Effector CD4-positive, alpha-beta T cell (primary cell): ENCODE results near the gene BCOR.

Experiments used
- DNase-seq: peaks from one replicate; pipeline ENCODE4 v3.0.0-alpha.2; 2020

Gene BCOR

GRCh38 chrX:40112996-40113395 lies 15.2 kb upstream of the BCOR start:
- DNase-seq, result no peak

DNA sequence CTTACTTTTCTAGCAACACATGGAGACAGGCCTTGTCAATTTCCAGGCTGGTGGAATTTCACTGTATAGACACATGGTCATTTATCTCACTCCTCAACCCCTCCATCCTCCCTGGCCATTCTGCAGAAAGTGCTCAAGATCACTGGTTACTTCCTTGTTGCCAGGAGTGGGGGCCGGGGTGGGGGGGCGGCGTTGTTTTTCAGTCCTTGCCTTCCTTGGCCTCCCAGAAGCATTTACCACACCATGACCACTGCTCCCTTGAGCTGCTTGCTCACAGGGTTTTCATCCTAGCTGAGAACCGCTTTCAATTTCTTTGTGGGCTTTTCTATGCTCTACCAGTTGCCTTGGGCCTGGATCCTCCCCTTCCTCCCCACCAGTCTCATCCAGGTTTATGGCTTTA lies 14.1 kb upstream of the BCOR start:
- no peak for DNase-seq

DNA sequence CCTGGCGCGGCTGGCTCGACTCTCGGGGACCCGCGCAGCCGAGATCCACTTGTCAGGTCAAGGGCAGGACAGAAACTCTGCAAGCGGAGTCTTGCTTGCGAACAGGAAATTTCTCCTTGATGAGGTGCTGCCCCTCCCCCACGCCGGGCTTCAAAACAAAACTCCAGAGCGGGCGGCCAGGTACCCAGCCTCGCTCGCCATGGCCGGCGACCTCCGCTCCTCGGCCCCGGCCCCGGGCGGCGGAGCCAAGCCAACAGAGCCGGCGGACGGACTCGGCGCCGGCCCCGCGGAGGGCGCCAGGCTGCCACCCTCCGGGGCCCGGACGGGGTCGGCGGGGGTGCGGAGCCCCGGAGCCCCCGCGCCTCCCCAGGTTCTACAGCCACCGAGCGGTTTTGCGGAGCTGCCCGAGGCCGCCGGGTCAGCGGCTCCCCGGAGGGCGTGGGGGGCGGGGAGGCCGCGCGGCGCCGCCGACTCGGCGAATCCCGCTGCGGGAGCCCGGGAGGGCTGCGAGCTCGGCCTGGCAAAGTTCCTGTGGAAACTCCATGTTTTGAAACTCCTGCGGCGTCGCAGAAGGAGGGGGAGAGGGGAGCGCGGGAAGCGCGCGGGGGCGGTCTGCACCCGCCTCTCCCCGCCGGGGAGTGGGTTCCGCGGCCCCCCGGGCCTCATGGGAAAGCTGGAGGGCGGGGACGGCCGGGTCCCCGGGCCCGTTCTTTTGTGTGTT lies 11.7 kb upstream of the BCOR start:
- no peak for DNase-seq

DNA sequence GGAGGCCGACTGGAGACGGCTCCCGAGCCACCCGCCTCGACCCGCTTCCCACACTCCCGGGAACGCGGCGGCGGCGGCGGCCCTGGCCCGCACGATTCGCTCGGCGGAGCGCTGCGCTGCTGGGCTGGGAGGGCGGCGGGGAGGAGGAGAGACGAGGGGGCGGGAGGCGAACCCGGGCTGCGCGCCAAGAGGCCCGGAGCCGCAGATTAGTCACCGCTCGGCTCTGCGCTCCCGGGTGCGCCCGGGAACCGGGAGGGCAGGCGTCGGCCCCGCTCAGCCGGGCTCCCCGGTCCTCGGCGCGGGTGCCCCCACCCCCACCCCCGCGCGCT lies 11.2 kb upstream of the BCOR start:
- DNase-seq, result peak; percentile 56

GRCh38 chrX:40108162-40108958 lies 10.6 kb upstream of the BCOR start:
- DNase-seq, result no peak

DNA sequence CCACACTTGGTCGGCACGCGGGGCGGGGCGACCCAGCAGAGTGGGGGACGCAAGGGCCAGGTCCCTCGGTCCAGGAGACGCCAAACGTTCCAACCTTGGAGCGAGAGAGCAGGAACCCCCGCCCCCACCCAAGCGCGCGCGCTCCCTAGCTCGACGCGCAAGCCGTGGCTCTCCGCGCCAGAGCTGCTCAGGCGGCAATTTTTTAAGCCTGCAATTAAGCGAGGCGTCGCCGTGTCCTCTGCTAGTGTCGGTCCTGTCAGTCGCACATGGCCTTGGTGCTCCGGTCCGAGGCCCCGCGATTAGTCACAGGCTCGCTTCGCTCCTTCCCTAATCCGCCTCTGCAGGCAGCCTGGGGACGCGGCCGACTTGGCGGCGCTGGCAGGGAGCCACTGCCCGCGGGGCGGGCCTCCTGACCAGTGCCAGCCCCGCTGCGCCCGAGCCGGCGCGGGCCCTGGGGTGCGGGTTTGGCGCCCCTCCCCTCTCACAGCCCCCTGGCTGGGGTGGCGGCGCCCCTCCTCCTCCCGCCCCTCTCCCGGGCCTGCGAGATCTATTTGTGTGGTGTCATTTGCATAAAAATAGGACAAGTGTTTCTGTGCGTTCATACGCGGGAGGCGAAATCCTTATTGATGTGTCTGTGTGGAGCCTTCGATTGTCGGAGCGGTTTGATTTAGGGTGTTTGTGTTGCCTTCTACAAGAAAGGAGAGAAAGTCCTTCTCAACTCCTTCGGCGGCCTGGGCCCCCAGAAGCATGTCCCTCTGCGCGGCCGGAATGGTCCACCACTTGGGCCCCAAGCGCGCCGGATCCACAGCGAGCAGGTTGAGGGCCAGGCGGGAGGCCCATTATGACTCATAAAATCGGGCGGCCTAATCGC lies 9.8 kb upstream of the BCOR start:
- no peak for DNase-seq

DNA sequence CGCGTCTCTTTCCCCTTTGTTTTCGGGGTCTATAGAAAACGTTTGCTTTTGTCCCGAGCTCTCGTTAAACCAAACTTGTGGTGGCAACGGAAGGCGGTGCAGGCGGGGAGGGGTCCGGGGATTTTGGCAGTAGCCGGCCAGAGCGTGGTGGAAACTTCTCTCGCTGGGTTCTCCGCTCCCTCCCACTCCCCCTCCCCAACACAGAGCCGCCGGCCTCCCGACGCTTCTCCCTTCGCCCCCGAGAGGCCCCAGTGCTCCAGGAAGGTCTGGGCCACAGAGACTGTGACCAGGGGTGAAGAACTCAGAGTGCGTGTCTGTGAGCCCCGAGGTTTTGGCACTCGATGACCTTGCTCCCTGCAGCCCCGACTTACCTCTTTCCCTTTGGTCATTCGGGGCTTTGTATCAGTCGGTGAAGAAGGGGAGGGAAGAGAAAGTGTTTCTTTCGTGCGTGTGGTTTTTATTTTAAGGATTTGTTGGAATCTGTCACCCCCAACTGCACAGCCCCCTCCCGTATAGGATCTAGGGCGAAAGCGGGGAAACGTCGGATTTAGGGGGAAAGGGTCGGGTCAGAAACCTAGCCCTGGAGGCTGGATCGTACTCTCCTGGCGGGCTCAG lies 9.0 kb upstream of the BCOR start:
- DNase-seq, result no peak

- peak; percentile 62 for DNase-seq
These were observed 8.3 kb upstream of the BCOR start for GRCh38 chrX:40105835-40106675.

DNA sequence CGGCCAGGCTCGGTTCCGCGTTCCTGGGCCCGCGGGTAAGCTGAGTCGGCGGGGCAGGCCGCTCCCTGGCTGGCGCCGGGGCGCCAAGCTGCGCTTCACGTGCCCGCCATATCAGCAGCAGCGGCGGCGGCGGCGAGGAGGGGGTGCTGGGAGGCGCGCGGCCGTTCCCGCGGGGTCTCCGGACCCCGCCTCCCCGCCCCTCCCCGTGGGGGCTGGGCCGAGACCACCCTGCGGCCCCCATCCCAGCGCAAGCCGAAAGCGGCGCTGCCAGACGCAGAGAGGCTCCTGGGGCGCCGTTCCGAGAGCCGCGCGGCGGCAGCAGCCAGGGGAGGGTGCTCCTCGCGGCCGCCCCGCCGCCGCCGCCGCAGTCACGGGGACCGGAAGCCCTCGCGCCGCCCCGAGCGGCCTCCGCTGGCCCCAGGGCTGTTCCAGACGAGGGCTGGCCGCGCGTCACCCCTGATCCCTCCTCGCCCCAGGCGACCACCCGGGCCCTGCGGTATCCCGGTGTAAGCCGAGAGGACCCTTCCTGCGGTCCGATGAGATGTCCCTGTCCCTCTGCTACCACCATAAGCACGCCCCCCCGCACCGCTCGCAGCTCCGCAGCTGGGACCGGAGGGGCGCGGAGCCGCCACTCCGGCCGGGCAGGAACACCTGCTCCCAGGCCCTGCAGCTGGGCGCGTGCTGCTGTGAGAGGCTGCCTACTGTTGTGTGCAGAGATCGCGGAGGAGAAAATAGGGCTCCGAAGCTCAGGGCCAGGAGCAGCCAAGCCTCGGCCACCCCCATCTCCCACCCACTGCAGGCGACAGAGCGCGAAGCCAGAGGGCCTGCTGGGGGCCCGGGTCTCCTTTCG lies 7.5 kb upstream of the BCOR start:
- no peak for DNase-seq

GRCh38 chrX:40104630-40104984 lies 6.8 kb upstream of the BCOR start:
- no peak for DNase-seq

GRCh38 chrX:40103565-40104323 lies 6.0 kb upstream of the BCOR start:
- DNase-seq, result no peak

DNA sequence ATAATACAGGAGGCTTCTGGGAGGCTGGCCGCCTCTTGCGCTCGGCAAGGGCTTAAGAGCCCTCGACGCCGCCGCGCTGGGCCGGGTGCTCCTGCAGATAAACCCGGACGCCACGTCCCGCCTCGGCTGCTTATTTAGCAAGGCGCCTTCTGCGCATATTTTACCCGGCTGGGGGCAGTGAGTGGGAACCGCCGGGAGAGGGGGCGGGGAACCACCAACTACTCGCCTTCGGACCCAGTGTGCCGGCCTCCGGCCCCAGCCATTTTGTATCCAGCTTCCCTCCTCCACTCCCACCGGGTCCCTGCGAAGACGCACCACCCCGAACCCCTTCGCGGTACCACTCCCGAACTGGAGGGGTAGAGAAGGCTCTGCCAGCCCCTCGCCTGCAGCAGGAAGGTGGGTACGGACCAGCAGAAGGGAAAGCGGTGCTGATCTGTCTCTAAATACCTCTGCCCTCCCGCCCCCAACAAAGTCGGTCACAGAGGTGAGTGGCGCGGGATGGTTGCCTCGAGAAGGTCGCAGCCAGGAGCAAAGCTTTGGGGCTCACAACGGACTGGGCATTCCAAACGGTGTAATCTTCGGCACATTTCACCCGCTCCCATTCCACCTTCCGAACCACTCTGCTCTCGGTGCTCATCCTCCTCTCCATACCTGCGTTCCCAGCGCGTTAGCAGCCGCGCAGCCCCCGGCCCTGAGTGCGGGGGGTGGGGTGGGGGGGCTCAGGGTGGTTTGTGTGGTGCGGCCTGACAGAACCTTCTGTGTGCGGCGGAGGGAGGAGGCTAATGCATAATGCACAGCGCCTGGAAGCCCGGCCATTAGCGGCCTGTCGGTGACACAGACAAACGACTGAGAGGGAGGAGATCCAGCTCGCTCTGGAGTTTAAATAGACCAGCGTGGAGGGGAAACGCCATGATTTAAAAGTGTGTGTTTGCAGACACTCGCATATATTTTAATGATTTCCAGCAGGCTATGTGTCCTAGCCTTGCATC lies 4.9 kb upstream of the BCOR start:
- no peak for DNase-seq

DNA sequence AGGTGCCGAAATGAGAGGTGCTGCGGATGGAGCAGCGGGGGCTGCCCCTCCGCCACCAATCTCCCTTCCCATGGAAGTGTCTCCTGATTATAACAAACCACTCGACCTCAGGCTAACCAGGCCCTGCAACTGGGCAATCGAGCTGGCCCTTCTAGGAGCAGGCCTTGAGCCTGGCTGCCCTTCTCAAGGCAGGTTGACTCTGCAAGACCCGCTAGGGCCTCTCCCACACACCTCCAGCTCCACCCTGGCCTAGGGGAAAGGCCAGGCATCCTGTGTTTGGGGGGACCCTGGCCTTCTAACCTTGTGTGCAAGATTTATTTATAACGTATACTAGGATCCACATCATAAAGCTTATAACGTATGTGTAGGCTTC lies 3.7 kb upstream of the BCOR start:
- DNase-seq, result no peak

- DNase-seq, result no peak
These were observed 3.0 kb upstream of the BCOR start for GRCh38 chrX:40100537-40101429.

- DNase-seq, result no peak
These were observed 2.4 kb upstream of the BCOR start for GRCh38 chrX:40100141-40100536.

DNA sequence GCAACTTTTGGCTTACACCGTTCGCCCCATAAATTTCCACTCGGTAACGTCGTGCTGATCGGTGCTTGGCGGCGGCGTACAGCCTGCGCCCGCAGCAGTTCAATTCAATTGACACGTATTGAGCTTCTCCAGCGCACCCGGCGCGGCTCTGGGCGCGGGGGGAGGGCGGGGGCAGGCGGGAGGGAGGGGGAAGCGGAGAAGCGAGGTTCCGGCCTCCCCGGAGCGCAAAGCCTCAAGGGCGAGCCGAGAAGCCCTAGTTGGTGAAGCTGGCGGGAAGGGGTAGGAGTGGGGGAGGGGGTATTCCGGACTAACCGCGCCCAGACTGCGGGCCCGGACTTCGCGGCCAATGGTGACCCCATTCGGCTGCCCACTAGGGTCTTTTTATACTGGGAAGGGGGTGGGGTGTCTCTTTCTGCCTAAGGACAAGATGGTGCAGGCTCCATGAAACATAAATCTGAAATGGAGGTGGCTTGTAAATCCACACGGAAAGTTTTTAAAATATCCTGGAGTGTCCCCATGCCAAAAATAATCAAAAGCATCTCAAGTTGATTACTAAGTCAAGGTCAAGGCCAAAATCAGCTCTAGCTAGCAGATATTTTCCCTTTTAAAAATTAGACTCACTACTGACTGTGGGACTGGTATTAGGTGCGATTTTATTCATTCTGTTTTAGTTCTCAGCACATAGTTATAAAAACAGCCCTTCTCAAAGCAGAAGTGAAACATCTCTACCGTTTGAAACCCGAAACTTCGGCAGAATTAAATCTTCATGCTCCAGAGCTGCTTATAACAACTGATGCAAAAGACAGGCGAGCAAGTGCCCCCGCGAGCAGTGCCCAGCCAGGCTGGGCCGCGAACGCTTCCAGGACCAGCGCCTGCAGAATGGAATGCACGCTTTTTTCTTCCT lies 1.5 kb upstream of the BCOR start:
- no peak for DNase-seq
